Esophagus squamous epithelium (tissue), 4 donors: ENCODE results near the gene PIF1.

Experiments
- POLR2A ChIP-seq, 4 donors: fragments of 450-650 bp; IDR thresholded peaks; one replicate each; pipeline ENCODE4 v1.6.1; 2017; ENCODE audit warnings: antibody characterized with exemption in 4 of 4, mild to moderate bottlenecking in 4 of 4, moderate library complexity in 3 of 4
- TF ChIP-seq, protein P1 (sequence below), 6 experiments: fragments of 450-650 bp in 4 of 6; fragments of 200-600 bp in 2 of 6; sonication (generic) in 2 of 6; IDR thresholded peaks; one replicate each; pipeline ENCODE4 v1.5.1; 2016 to 2019; ENCODE audit warnings: antibody characterized with exemption in 6 of 6, mild to moderate bottlenecking in 4 of 6, moderate library complexity in 4 of 6

DNA sequence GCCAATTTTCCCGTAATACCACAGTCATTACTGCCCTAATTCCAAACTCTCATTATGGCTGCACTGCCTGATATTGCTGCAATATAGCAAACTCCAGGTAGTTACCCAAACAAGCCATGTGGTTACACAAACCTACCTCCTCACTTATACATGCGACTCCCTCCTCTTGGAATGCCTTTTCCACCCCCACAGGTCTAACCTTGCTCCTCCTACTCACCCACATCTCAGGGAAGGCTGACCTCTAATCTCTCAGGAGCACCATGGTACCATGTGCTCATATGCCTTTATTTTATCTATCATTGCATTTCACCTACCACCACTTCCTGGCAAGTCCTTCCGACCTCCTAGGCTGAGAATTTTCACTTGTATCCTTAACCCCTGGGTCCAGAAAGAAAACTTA lies 53.0 kb downstream of the PIF1 start:
- TF ChIP-seq, protein P1, sequence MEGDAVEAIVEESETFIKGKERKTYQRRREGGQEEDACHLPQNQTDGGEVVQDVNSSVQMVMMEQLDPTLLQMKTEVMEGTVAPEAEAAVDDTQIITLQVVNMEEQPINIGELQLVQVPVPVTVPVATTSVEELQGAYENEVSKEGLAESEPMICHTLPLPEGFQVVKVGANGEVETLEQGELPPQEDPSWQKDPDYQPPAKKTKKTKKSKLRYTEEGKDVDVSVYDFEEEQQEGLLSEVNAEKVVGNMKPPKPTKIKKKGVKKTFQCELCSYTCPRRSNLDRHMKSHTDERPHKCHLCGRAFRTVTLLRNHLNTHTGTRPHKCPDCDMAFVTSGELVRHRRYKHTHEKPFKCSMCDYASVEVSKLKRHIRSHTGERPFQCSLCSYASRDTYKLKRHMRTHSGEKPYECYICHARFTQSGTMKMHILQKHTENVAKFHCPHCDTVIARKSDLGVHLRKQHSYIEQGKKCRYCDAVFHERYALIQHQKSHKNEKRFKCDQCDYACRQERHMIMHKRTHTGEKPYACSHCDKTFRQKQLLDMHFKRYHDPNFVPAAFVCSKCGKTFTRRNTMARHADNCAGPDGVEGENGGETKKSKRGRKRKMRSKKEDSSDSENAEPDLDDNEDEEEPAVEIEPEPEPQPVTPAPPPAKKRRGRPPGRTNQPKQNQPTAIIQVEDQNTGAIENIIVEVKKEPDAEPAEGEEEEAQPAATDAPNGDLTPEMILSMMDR (IDR thresholded peaks at IDR 0.05) = no peak
- TF ChIP-seq POLR2A (IDR thresholded peaks at IDR 0.05) = no peak
